ENCODE data around the gene OTUD6A.

The OTUD6A gene, protein sequence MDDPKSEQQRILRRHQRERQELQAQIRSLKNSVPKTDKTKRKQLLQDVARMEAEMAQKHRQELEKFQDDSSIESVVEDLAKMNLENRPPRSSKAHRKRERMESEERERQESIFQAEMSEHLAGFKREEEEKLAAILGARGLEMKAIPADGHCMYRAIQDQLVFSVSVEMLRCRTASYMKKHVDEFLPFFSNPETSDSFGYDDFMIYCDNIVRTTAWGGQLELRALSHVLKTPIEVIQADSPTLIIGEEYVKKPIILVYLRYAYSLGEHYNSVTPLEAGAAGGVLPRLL

GRCh38 chrX:70062076-70062475 is at the start of gene OTUD6A:
Gene OTUD6A (plus strand): TSS chrX:70062457. CDS start chrX:70062525, 68 bp downstream.
- Mint-ChIP-seq H3K27ac (no peak within 1 kb of the TSS), H3K27me3 (no peaks in the 10 kb centered on the region), H3K4me1 (ENCODE audit: low read depth) (no peaks in the 10 kb centered on the region), H3K36me3 (no peaks in the 10 kb centered on the region), H3K4me3 (no peak within 1 kb of the TSS), H3K9me3 (ENCODE audit: low read depth) (no peaks in the 10 kb centered on the region)

DNA sequence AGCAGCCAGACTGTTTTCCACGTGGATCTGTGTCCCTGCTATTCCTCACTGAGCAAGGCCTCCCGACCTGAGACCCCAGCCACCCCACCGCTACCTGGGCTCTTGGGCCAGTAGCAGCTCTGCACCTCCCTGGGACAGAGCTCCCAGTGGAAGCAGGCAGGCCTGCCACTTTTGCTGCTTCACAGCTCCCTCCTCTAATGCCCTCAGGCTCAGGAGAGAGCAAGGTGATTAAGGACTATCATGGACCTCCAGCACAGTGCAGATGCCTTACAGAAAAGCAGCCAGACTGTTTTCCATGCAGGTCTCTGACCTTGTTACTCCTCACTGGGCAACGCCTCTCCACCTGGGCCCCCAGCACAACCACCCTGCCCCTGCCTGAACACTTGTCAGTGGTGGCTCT is 49.5 kb upstream of the OTUD6A start:
- no peaks in the 10 kb centered on the region for H3K9me3 Mint-ChIP-seq (ENCODE audit: low read depth)
- no peak overlapping the region for H3K4me3 Mint-ChIP-seq
- no peak overlapping the region for H3K27ac Mint-ChIP-seq
- H3K4me1 Mint-ChIP-seq (ENCODE audit: low read depth) = peaks cover 30% of the 10 kb centered on the region
- no peaks in the 10 kb centered on the region for H3K36me3 Mint-ChIP-seq
- H3K27me3 Mint-ChIP-seq = no peaks in the 10 kb centered on the region

- Mint-ChIP-seq H3K36me3 (no peaks in the 10 kb centered on the region), H3K27ac (no peak overlapping the region), H3K27me3 (no peaks in the 10 kb centered on the region), H3K9me3 (ENCODE audit: low read depth) (no peaks in the 10 kb centered on the region), H3K4me3 (no peak overlapping the region), H3K4me1 (ENCODE audit: low read depth) (peaks cover 30% of the 10 kb centered on the region)
Measured at GRCh38 chrX:70013466-70014381, 48.5 kb upstream of the OTUD6A start.

DNA sequence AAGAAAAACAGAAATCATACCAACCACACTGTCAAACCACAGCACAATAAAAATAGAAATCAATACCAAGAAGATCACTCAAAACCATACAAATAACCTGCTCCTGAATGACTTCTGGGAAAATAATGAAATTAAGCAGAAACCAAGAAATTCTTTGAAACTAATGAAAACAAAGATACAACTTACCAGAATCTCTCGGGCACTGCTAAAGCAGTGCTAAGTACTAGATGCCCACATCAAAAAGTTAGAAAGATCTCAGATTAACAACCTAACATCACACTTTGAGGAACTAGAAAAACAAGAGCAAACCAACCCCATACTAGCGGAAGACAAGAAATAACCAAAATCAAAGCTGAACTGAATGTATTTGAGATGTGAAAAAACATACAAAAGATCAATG is 45.7 kb upstream of the OTUD6A start:
- H3K27me3 Mint-ChIP-seq = no peaks in the 10 kb centered on the region
- no peaks in the 10 kb centered on the region for H3K9me3 Mint-ChIP-seq (ENCODE audit: low read depth)
- H3K27ac Mint-ChIP-seq = peak overlapping the region; percentile 50
- H3K36me3 Mint-ChIP-seq = no peaks in the 10 kb centered on the region
- H3K4me1 Mint-ChIP-seq (ENCODE audit: low read depth) = peaks cover 30% of the 10 kb centered on the region
- H3K4me3 Mint-ChIP-seq = peak overlapping the region; percentile 6

- H3K4me1 Mint-ChIP-seq (ENCODE audit: low read depth) = peaks cover 31% of the 10 kb centered on the region
- H3K9me3 Mint-ChIP-seq (ENCODE audit: low read depth) = no peaks in the 10 kb centered on the region
- H3K4me3 Mint-ChIP-seq = no peak overlapping the region
- H3K36me3 Mint-ChIP-seq = no peaks in the 10 kb centered on the region
- no peak overlapping the region for H3K27ac Mint-ChIP-seq
- no peaks in the 10 kb centered on the region for H3K27me3 Mint-ChIP-seq
Measured at GRCh38 chrX:70022616-70023015, 39.6 kb upstream of the OTUD6A start.

GRCh38 chrX:70025464-70025863 is 36.8 kb upstream of the OTUD6A start:
- H3K27ac Mint-ChIP-seq = no peak overlapping the region
- H3K27me3 Mint-ChIP-seq = no peaks in the 10 kb centered on the region
- no peaks in the 10 kb centered on the region for H3K9me3 Mint-ChIP-seq (ENCODE audit: low read depth)
- H3K36me3 Mint-ChIP-seq = no peaks in the 10 kb centered on the region
- H3K4me3 Mint-ChIP-seq = no peak overlapping the region
- peaks cover 39% of the 10 kb centered on the region for H3K4me1 Mint-ChIP-seq (ENCODE audit: low read depth)

GRCh38 chrX:70026112-70026850 is 36.0 kb upstream of the OTUD6A start:
- Mint-ChIP-seq H3K27me3 (no peaks in the 10 kb centered on the region), H3K9me3 (ENCODE audit: low read depth) (no peaks in the 10 kb centered on the region), H3K36me3 (no peaks in the 10 kb centered on the region), H3K4me1 (ENCODE audit: low read depth) (peaks cover 42% of the 10 kb centered on the region), H3K4me3 (peak overlapping the region; percentile 32), H3K27ac (no peak overlapping the region)

DNA sequence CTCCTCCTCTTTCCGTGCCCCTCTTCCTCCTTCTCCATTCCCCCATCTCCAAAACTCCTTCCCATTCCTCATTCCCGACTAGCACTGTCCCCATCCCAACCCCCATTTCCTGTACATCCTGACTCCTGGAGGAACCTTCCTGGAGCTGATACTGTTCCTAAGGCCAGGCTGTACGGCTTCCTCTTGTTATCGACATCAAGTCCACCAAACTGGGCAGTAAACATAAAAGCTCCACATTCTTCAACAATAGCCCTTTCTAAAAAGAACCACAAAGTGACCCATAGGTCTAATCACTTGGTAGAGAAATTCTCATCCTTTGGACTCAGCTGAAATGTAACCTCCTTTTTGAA is 35.4 kb upstream of the OTUD6A start:
- Mint-ChIP-seq H3K4me3 (no peak overlapping the region), H3K9me3 (ENCODE audit: low read depth) (no peaks in the 10 kb centered on the region)

DNA sequence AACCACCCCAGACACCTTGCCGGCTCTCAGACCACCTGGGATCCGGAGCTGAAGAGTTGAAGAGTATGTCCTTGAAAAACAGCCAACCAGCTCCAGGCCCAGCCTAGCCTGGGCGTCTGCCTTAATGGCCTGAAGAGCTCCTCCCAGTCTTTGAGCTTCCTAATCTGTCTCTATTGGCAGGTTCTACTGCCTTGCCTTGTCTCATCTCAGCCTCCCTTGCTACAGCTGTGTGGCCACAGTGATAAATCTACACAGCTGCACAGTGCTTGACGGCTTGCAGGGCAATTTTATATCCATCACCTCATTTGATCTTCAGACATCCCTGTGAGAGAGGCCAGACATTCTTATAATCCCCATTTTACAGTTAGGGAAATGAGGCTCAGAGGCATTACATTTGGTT is 32.4 kb upstream of the OTUD6A start:
- Mint-ChIP-seq H3K27ac (no peak overlapping the region), H3K36me3 (no peaks in the 10 kb centered on the region), H3K9me3 (ENCODE audit: low read depth) (no peaks in the 10 kb centered on the region), H3K4me3 (no peak overlapping the region), H3K4me1 (ENCODE audit: low read depth) (peaks cover 38% of the 10 kb centered on the region), H3K27me3 (no peaks in the 10 kb centered on the region)

More for the DNA sequence above, 35.4 kb upstream of the OTUD6A start:
- Mint-ChIP-seq H3K27me3 (no peaks in the 10 kb centered on the region), H3K4me1 (ENCODE audit: low read depth) (peaks cover 43% of the 10 kb centered on the region), H3K36me3 (no peaks in the 10 kb centered on the region), H3K27ac (no peak overlapping the region)

DNA sequence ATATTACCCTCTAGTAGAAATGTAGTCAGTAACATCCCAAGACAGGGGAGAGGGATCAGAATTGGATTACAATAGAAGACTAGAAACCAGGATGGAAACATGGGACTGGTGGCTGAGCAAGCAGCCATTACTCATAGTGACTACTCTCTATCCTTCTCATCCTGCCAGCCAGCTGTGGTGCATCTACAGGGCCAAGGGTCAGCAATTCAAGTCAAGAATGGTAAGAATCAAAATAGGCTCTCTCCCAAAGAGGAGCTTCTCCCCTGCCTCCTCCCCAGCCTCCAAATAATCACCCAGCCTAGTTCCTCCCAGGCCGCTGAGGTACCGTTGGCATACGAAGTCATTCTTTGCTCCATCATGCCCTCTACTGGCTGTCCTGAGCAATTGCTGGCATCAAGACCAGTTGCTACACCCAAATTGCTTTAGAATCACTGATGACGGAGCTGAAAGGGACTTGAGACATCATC is 31.9 kb upstream of the OTUD6A start:
- no peaks in the 10 kb centered on the region for H3K9me3 Mint-ChIP-seq (ENCODE audit: low read depth)
- no peak overlapping the region for H3K4me3 Mint-ChIP-seq
- no peaks in the 10 kb centered on the region for H3K36me3 Mint-ChIP-seq
- peaks cover 34% of the 10 kb centered on the region for H3K4me1 Mint-ChIP-seq (ENCODE audit: low read depth)
- H3K27me3 Mint-ChIP-seq = no peaks in the 10 kb centered on the region
- H3K27ac Mint-ChIP-seq = no peak overlapping the region

- H3K27me3 Mint-ChIP-seq = no peaks in the 10 kb centered on the region
Measured at GRCh38 chrX:70032792-70033191, 29.5 kb upstream of the OTUD6A start.

DNA sequence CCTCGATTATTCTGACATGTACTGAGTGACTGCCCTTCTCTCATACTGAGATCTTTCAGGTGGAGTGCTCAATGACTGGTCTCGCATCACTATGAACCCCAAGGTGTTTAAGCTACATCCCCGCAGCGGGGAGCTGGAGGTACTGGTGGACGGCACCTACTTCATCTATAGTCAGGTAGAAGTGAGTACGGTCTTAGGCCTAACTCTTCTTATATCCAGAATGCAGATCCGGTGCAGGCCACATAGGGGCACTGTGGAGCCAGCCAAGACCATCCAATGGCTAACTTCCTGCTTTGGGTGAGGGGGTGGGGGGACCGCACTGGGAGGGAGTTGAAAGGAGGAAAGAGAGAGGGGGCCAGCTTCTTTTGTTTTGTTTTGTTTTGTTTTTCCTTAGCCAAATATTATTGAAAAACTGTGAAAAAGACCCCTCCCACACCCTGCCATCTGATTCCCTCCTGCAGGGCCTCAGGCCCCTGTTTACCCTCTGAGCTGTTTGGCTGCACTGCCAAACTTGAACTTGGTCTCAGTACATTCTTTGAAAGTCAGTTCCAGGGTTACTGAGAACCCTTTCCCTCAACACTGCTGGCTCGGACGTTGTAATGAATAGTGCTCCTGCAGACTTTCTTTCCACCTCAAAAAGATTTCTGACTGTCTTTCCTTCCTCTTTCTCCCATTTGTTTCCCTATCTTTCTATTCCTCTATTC is 28.8 kb upstream of the OTUD6A start:
- no peaks in the 10 kb centered on the region for H3K36me3 Mint-ChIP-seq
- H3K27me3 Mint-ChIP-seq = no peaks in the 10 kb centered on the region

More at GRCh38 chrX:70032792-70033191, 29.5 kb upstream of the OTUD6A start:
- no peaks in the 10 kb centered on the region for H3K9me3 Mint-ChIP-seq (ENCODE audit: low read depth)
- peaks cover 15% of the 10 kb centered on the region for H3K4me1 Mint-ChIP-seq (ENCODE audit: low read depth)
- no peak overlapping the region for H3K27ac Mint-ChIP-seq
- H3K4me3 Mint-ChIP-seq = no peak overlapping the region
- H3K36me3 Mint-ChIP-seq = no peaks in the 10 kb centered on the region

GRCh38 chrX:70034646-70035045 is 27.6 kb upstream of the OTUD6A start:
- Mint-ChIP-seq H3K27ac (no peak overlapping the region), H3K4me3 (no peak overlapping the region), H3K9me3 (ENCODE audit: low read depth) (no peaks in the 10 kb centered on the region), H3K4me1 (ENCODE audit: low read depth) (peaks cover 12% of the 10 kb centered on the region), H3K27me3 (no peaks in the 10 kb centered on the region), H3K36me3 (no peaks in the 10 kb centered on the region)

More for the DNA sequence above, 28.8 kb upstream of the OTUD6A start:
- Mint-ChIP-seq H3K9me3 (ENCODE audit: low read depth) (no peaks in the 10 kb centered on the region), H3K4me1 (ENCODE audit: low read depth) (peaks cover 15% of the 10 kb centered on the region), H3K27ac (no peak overlapping the region), H3K4me3 (no peak overlapping the region)

DNA sequence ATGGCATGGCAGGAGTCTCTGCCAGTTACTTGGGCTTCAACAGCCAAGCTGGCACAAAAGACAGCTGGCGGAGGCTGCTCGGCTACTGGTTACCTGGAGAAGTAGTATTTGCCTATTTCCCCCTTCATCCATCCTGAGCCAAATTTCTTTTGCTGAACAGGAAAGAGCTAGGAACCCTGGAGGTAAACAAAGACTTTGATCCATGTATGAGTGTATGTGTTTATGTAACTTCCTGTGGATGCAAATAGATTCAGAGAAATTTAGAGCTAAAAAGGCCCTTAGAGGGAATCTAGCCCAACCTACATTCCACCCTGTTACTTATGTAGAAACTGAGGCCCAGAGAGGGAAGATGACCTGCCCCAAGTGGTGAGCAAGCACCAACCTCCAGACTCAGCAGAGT is 23.7 kb upstream of the OTUD6A start:
- Mint-ChIP-seq H3K36me3 (no peaks in the 10 kb centered on the region), H3K4me1 (ENCODE audit: low read depth) (no peaks in the 10 kb centered on the region), H3K4me3 (no peak overlapping the region), H3K27ac (no peak overlapping the region), H3K27me3 (no peaks in the 10 kb centered on the region), H3K9me3 (ENCODE audit: low read depth) (no peaks in the 10 kb centered on the region)
